KOPT-K1 (cell line): Measurements from ENCODE around the gene KCNB1.

Experiments used
- H3K27ac ChIP-seq: fragments of 200-600 bp; sonication (generic); 2 replicates; pipeline ENCODE4 v1.5.1; 2016; ENCODE audit warnings: antibody characterized with exemption, mild to moderate bottlenecking, low read depth, low read length; ENCODE audit not compliant: poor library complexity, severe bottlenecking
- H3K36me3 ChIP-seq: fragments of 200-600 bp; sonication (generic); 2 replicates; pipeline ENCODE4 v1.5.1; 2017; ENCODE audit warnings: antibody characterized with exemption, mild to moderate bottlenecking, low read length, moderate library complexity; ENCODE audit not compliant: insufficient read depth
- H3K9me3 ChIP-seq: fragments of 200-600 bp; sonication (generic); 2 replicates; pipeline ENCODE4 v1.5.1; 2017; ENCODE audit warnings: antibody characterized with exemption, low read length, mild to moderate bottlenecking; ENCODE audit not compliant: insufficient read depth, poor library complexity, severe bottlenecking

The KCNB1 gene

GRCh38 chr20:49482621-49483017 is at the start of gene KCNB1:
TSS of gene KCNB1 (minus strand) at chr20:49482668. CDS start at chr20:49482480, 188 bp downstream.
- Histone ChIP-seq H3K9me3 (no peaks in the 10 kb centered on the region), H3K36me3 (no peaks in the 10 kb centered on the region), H3K27ac (no peak within 1 kb of the TSS)

GRCh38 chr20:49529470-49529869 is 47.0 kb upstream of the KCNB1 start:
- Histone ChIP-seq H3K9me3 (peaks cover 9% of the 10 kb centered on the region), H3K27ac (no peak overlapping the region), H3K36me3 (no peaks in the 10 kb centered on the region)

DNA sequence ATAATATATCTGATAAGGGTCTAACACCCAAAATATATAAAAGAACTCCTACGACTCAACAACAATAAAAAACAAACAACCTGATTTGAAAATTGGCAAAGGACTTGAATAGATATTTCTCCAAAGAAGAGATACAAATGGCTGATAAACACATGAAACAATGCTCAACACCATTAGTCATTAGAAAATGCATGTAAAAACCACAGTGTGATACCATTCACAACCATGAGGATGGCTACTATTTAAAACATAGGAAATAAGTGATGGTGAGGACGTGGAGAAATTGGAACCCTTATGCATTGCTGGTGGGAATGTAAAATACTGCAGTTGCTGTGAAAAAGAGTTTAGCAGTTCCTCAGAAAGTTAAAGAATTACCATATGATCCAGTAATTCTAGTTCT is 44.1 kb upstream of the KCNB1 start:
- peaks cover 20% of the 10 kb centered on the region for H3K9me3 ChIP-seq
- H3K27ac ChIP-seq = no peak overlapping the region
- no peaks in the 10 kb centered on the region for H3K36me3 ChIP-seq

- no peaks in the 10 kb centered on the region for H3K36me3 ChIP-seq
- H3K27ac ChIP-seq = no peak overlapping the region
- peaks cover 20% of the 10 kb centered on the region for H3K9me3 ChIP-seq
These were observed 43.6 kb upstream of the KCNB1 start for GRCh38 chr20:49526056-49526455.

DNA sequence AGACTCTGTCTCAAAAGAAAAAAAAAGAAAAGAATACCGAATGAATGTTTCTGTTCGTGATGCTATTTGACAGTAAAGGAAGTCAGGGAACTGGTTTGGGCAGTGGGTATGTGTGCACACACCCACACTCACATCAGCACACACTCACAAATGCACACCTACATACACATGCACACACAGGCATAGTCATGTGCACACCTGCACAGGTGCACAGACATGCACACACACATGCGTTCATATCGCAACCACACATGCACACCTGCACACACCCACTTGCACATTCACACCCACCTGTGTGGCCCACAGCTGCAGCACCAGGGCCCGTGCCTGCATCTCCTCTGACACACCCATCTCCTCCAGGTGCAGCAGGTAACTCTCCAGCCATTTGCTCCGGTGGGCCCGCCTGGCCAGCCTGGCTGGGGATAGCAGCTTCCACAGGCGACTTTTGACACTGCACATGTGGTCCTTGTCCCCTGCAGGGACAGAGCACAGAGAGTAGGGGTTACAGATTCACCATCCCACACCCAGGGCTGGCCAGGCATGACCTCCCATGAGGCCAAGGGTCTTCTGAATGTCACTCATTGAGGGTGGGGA is 41.4 kb upstream of the KCNB1 start:
- Histone ChIP-seq H3K9me3 (peaks cover 20% of the 10 kb centered on the region), H3K27ac (no peak overlapping the region), H3K36me3 (no peaks in the 10 kb centered on the region)

GRCh38 chr20:49521356-49521755 is 38.9 kb upstream of the KCNB1 start:
- H3K9me3 ChIP-seq = peaks cover 20% of the 10 kb centered on the region
- H3K36me3 ChIP-seq = no peaks in the 10 kb centered on the region
- no peak overlapping the region for H3K27ac ChIP-seq

DNA sequence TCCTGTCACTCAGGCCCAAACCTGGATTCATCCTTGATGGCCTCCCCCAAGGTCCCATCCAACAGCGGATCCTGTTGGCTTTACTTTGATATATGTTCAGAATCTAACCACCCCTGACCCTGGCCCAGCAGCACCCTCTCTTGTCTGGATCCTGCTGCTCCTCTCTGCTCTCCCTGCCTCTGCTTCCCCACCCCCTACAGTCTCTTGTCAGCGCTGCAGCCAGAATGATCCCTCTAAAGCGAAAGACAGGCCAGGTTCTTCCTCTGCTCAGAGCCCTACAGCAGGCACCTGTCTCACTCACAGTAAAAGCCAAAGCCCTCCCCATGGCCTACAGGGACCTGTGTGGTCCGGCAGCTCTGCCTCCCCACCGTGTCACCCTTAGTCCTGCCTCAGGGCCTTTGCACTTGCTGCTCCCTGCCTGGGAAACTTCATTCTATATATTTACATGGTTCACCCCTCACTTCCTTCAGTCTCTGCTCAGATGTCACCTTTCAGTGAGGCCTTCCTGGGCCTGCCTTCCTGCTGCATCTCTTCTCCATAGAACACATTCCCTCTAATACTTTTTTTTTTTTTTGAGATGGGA is 37.4 kb upstream of the KCNB1 start:
- H3K27ac ChIP-seq = no peak overlapping the region
- H3K9me3 ChIP-seq = peaks cover 15% of the 10 kb centered on the region
- H3K36me3 ChIP-seq = no peaks in the 10 kb centered on the region

DNA sequence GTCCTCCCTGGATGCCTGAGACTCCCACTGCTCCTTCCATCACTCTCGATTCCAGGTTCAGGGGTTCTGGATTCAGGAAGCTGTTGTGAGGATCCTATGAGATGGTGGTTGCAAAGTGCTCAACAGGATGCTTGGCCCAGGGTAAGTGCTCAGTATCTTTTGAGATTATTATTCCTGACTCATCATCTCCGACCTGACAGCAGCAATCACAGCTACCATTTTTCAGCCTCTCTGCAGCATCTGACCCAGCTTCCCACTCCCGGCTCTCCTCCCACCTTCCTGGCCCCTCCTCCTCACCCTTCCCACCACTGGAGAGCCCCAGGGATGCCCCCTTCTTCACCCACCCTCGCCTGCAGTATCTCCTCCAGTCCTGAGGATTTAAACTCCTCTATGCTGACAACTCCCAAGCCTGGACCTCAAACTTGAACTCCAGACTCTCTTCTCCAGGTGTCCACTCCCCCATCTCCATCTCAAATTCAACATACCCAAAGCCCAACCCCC is 36.8 kb upstream of the KCNB1 start:
- H3K36me3 ChIP-seq = no peaks in the 10 kb centered on the region

GRCh38 chr20:49518576-49518975 is 36.1 kb upstream of the KCNB1 start:
- Histone ChIP-seq H3K27ac (no peak overlapping the region), H3K9me3 (peaks cover 2% of the 10 kb centered on the region), H3K36me3 (no peaks in the 10 kb centered on the region)

More for the DNA sequence above, 36.8 kb upstream of the KCNB1 start:
- Histone ChIP-seq H3K27ac (no peak overlapping the region), H3K9me3 (peaks cover 9% of the 10 kb centered on the region)

- no peak overlapping the region for H3K27ac ChIP-seq
- no peaks in the 10 kb centered on the region for H3K36me3 ChIP-seq
- no peaks in the 10 kb centered on the region for H3K9me3 ChIP-seq
These were observed 35.3 kb upstream of the KCNB1 start for GRCh38 chr20:49517805-49518100.

DNA sequence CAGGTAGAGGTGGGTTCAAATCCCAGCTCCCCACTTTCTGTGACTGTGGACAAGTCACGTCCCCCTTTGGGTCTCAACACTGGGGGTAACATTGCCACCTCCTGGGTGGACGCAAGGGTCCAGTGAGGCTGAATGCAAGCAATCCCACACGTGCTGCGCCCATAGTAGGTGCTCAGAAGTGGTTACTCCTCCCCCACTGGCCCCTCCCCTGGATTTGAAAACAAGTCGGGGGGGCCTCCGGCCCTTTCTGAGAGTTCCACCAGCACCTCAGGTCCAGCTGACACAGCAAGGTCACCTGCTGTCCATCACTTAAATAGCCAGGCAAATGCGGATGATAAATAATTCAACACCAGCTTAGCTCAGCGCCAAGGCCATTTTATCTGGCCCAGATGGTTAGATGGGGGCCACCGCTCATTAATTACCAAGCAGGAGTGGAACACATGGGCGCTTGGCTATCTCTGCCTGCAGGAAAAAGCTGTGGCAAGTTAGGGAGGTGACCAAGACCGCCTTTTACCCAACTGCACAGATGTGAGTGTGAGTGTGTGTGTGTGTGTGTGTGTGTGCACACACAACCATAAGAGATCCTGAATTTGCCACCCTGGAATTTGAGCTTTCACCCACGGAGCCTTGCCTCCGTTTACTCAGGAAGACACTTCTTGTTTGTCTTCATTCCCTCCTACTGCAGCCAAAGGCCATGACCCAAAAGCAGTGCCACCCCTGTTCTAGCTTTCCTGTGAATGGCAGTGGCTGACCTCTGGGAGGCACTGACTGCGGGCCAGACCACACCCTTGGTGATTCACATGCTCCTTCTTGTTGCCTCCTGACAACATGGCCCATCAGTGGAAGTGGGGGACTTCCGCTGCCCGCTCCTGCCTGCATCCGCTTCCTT is 34.7 kb upstream of the KCNB1 start:
- H3K27ac ChIP-seq = no peak overlapping the region
- H3K9me3 ChIP-seq = no peaks in the 10 kb centered on the region
- H3K36me3 ChIP-seq = no peaks in the 10 kb centered on the region

GRCh38 chr20:49515586-49515985 is 33.1 kb upstream of the KCNB1 start:
- Histone ChIP-seq H3K9me3 (no peaks in the 10 kb centered on the region), H3K27ac (no peak overlapping the region), H3K36me3 (no peaks in the 10 kb centered on the region)

- Histone ChIP-seq H3K27ac (no peak overlapping the region), H3K9me3 (no peaks in the 10 kb centered on the region), H3K36me3 (no peaks in the 10 kb centered on the region)
These were observed 31.0 kb upstream of the KCNB1 start for GRCh38 chr20:49513517-49513916.

- no peaks in the 10 kb centered on the region for H3K36me3 ChIP-seq
These were observed 30.5 kb upstream of the KCNB1 start for GRCh38 chr20:49513009-49513408.

GRCh38 chr20:49511788-49512525 is 29.5 kb upstream of the KCNB1 start:
- H3K36me3 ChIP-seq = no peaks in the 10 kb centered on the region
- H3K27ac ChIP-seq = no peak overlapping the region
- no peaks in the 10 kb centered on the region for H3K9me3 ChIP-seq

More at GRCh38 chr20:49513009-49513408, 30.5 kb upstream of the KCNB1 start:
- Histone ChIP-seq H3K9me3 (no peaks in the 10 kb centered on the region), H3K27ac (no peak overlapping the region)
